ENCODE measurements around the gene SFRP5. TPM values are rescaled to one million over a fixed set of nuclear protein-coding genes. Genes with fewer than 3 reads are reported as not detected.
A peak's percentile ranks its signal among the peaks of the same experiment; 100 is the strongest.

The SFRP5 gene
- total and polyA plus RNA-seq, 10 of the 15 experiments (the other 5 are each of a cell fraction or from before 2014, with no cell fraction given) = not detected

DNA sequence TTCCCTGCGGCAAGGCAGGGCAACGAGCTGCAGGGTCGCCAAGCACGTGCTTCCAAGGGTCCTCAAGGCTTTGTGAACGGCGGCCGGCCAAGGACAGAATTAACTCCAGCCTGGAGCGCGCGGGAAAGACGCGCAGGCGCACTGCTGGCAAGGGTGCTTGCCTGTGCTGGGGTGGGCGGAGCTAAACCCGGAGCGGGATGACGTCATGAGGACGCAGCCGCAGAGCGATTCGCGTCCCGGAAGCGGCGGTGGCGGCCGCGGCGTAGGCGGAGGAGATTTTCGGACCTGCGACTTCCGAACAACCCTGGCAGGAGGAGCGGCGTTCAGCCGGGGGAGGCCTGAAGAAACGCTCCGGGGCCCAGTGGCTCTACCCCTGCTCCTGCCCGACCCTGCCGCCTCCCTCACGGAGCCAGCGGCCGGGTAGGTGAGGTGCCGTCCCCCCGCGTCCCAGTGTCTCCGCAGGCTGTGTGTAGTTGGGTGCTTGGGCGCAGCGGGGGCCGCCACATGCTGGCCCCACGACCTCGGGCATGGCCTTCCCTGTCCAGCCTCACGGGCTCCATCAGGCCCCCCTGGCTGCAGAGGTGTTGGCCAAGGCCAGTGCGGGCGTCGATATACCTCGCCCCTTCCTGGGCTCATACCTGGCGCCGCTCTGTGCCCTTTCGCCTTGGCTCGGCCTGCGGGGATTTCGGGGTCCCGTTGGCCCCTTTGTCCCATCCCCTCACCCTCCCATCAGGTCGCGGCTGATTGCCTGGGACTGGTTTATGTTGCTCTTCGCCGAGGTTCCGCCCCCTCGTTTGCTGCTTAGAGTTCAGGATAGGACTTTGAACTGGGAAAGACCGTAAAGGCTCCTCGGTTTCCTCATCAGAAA is 34.7 kb downstream of the SFRP5 start, which contains the start of gene ZFYVE27 (continued):
- TF ChIP-seq, protein P1, sequence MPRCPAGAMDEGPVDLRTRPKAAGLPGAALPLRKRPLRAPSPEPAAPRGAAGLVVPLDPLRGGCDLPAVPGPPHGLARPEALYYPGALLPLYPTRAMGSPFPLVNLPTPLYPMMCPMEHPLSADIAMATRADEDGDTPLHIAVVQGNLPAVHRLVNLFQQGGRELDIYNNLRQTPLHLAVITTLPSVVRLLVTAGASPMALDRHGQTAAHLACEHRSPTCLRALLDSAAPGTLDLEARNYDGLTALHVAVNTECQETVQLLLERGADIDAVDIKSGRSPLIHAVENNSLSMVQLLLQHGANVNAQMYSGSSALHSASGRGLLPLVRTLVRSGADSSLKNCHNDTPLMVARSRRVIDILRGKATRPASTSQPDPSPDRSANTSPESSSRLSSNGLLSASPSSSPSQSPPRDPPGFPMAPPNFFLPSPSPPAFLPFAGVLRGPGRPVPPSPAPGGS (IDR thresholded peaks at IDR 0.05; ENCODE audit: borderline replicate concordance, insufficient read depth, low read depth, low read length, poor library complexity, severe bottlenecking) = no peak
- TF ChIP-seq, protein P2, sequence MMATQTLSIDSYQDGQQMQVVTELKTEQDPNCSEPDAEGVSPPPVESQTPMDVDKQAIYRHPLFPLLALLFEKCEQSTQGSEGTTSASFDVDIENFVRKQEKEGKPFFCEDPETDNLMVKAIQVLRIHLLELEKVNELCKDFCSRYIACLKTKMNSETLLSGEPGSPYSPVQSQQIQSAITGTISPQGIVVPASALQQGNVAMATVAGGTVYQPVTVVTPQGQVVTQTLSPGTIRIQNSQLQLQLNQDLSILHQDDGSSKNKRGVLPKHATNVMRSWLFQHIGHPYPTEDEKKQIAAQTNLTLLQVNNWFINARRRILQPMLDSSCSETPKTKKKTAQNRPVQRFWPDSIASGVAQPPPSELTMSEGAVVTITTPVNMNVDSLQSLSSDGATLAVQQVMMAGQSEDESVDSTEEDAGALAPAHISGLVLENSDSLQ (IDR thresholded peaks at IDR 0.05) = peak; percentile 29; the same call in 1 of the 2 replicates
- no peak for TF ChIP-seq EZH2 (IDR thresholded peaks at IDR 0.05; ENCODE audit: borderline replicate concordance, control insufficient read depth, low read depth, low read length)
- no peak for TF ChIP-seq GABPA (IDR thresholded peaks at IDR 0.05; ENCODE audit: low read depth)
- TF ChIP-seq SPI1 (IDR thresholded peaks at IDR 0.05; ENCODE audit: borderline replicate concordance, insufficient read depth, low read depth, low read length) = no peak
- TF ChIP-seq SREBF2 (IDR thresholded peaks at IDR 0.05; ENCODE audit: low read length) = no peak
- TF ChIP-seq, protein P3, sequence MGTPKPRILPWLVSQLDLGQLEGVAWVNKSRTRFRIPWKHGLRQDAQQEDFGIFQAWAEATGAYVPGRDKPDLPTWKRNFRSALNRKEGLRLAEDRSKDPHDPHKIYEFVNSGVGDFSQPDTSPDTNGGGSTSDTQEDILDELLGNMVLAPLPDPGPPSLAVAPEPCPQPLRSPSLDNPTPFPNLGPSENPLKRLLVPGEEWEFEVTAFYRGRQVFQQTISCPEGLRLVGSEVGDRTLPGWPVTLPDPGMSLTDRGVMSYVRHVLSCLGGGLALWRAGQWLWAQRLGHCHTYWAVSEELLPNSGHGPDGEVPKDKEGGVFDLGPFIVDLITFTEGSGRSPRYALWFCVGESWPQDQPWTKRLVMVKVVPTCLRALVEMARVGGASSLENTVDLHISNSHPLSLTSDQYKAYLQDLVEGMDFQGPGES (IDR thresholded peaks at IDR 0.05) = no peak
- TF ChIP-seq, protein P4, sequence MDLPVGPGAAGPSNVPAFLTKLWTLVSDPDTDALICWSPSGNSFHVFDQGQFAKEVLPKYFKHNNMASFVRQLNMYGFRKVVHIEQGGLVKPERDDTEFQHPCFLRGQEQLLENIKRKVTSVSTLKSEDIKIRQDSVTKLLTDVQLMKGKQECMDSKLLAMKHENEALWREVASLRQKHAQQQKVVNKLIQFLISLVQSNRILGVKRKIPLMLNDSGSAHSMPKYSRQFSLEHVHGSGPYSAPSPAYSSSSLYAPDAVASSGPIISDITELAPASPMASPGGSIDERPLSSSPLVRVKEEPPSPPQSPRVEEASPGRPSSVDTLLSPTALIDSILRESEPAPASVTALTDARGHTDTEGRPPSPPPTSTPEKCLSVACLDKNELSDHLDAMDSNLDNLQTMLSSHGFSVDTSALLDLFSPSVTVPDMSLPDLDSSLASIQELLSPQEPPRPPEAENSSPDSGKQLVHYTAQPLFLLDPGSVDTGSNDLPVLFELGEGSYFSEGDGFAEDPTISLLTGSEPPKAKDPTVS (IDR thresholded peaks at IDR 0.05; ENCODE audit: low read depth, low read length) = no peak
- TF ChIP-seq, protein P5, sequence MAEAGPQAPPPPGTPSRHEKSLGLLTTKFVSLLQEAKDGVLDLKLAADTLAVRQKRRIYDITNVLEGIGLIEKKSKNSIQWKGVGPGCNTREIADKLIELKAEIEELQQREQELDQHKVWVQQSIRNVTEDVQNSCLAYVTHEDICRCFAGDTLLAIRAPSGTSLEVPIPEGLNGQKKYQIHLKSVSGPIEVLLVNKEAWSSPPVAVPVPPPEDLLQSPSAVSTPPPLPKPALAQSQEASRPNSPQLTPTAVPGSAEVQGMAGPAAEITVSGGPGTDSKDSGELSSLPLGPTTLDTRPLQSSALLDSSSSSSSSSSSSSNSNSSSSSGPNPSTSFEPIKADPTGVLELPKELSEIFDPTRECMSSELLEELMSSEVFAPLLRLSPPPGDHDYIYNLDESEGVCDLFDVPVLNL (IDR thresholded peaks at IDR 0.05; ENCODE audit: low read depth, low read length) = 0 out of 2 replicates have a peak, but pooled peaks have one; percentile 50
